Testis (tissue), 2 donors: ENCODE results near the gene LECT2.

Experiments
- CTCF ChIP-seq, 3 experiments: fragments of 450-650 bp in 2 of 3; fragments of 200-600 bp in 1 of 3; sonication (generic) in 1 of 3; IDR thresholded peaks; one replicate each; pipeline ENCODE4 v1.5.1; 2016 to 2019; ENCODE audit warnings: antibody characterized with exemption in 3 of 3, mild to moderate bottlenecking in 2 of 3, moderate library complexity in 1 of 3
- POLR2A ChIP-seq: fragments of 450-650 bp; IDR thresholded peaks from one replicate; pipeline ENCODE4 v1.6.1; 2017; ENCODE audit warnings: antibody characterized with exemption, mild to moderate bottlenecking, moderate library complexity

- TF ChIP-seq POLR2A (no peak), CTCF (IDR thresholded peaks at IDR 0.05) (no peak)
These were observed 45.4 kb upstream of the LECT2 start for GRCh38 chr5:136000147-136000546.
